ENCODE results near the gene TMEM242.

DNA sequence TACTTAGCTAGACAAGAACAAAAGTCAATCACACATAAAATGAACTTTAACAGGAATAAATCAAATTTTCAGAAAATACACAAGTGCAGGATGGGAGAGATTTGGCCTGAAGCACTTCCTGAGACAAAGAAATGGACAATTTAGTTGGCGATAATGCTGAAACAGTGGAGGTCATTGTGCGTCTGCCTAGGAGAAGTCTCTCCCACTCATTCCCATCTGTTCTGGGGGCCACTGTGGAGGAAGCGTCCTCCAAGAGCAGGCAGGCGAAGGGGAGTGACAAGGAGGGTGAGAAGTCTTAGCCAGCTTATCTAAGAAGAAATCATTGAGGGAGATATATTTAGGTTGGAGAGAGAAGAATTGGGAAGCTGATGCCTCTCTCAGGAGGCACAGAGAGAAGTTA is 10.2 kb upstream of the TMEM242 start:
- TF ChIP-seq, protein P1, sequence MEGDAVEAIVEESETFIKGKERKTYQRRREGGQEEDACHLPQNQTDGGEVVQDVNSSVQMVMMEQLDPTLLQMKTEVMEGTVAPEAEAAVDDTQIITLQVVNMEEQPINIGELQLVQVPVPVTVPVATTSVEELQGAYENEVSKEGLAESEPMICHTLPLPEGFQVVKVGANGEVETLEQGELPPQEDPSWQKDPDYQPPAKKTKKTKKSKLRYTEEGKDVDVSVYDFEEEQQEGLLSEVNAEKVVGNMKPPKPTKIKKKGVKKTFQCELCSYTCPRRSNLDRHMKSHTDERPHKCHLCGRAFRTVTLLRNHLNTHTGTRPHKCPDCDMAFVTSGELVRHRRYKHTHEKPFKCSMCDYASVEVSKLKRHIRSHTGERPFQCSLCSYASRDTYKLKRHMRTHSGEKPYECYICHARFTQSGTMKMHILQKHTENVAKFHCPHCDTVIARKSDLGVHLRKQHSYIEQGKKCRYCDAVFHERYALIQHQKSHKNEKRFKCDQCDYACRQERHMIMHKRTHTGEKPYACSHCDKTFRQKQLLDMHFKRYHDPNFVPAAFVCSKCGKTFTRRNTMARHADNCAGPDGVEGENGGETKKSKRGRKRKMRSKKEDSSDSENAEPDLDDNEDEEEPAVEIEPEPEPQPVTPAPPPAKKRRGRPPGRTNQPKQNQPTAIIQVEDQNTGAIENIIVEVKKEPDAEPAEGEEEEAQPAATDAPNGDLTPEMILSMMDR (IDR thresholded peaks at IDR 0.05) = no peak
- no peak for TF ChIP-seq EZH2 (IDR thresholded peaks at IDR 0.05; ENCODE audit: borderline replicate concordance, insufficient read depth, low read depth, low read length, poor library complexity, severe bottlenecking)
